ENCODE measurements around the gene FAM227A.

Gene FAM227A

DNA sequence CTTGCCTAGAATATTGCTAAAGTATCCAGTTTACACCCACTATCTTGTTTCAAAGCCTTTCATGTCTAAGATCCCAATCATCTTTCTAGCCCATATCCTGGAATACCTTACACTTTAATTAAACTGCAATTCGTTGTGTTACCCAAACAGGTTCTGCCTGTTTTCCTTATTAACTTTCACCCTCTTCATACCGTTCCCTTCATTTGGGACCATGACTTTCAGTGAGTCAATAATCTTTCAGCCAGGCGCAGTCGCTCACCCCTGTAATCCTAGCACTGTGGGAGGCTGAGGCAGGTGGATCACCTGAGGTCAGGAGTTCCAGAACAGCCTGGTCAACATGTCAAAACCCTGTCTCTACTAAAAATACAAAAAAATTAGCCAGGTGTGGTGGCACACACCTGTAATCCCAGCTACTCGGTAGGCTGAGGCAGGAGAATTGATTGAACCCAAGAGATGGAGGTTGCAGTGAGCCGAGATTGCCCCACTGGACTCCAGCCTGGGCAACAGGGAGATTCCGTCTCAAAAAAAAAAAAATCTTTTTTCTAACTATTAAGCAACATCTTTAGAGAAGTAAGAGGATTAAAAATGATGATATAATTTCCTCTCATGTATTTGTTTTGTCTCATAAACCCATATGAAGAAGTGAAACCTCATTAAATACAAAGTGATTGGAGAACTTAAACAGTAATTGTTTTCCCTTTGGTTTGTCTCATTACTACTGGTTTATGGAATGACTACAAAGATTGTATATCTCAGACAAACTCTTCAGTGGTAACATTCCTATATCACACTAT lies 106.9 kb downstream of the FAM227A start:
- DNase-seq (ENCODE audit: low read depth, low spot score), result no peak
- H3K36me3 ChIP-seq (ENCODE audit: control insufficient read depth, insufficient read depth, low read length), result no peaks in the 10 kb centered on the region
- H3K27ac ChIP-seq (ENCODE audit: low read length), result no peak overlapping the region
- H3K4me3 ChIP-seq (ENCODE audit: low read length), result no peak overlapping the region
- H3K9me3 ChIP-seq (ENCODE audit: control insufficient read depth, insufficient read depth, low read length), result no peaks in the 10 kb centered on the region; the same call in 1 of the 2 replicates
- H3K27me3 ChIP-seq (ENCODE audit: control insufficient read depth, insufficient read depth, low read length), result no peaks in the 10 kb centered on the region
- no CpG with 5 or more reads among the region's 7 CpGs for WGBS (ENCODE audit: insufficient coverage, insufficient read length)
- no peaks in the 10 kb centered on the region for H3K4me1 ChIP-seq (ENCODE audit: control insufficient read depth, insufficient read depth, low read length)

DNA sequence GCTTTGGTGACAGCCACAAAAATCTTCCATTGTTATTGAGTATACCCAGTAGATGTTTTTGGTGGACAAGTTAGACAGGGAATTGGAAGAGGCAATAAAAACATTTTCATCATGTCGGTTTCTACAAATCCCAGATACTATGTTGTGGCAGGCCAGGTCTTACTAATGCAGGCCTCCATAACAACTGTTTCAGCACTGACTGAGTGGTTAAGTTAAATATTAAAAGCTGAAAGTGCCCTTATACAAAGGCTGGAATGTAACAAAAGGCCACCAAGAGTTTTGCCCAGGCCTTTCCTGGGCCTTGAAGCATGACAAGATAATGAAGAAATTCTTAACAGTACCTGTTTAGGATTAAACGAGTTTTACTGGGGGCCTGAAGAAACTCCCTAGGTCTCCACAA lies 115.5 kb downstream of the FAM227A start:
- H3K36me3 ChIP-seq (ENCODE audit: control insufficient read depth, insufficient read depth, low read length), result 0 out of 2 replicates have a peak, but pooled peaks cover 3% of the 10 kb centered on the region
- DNase-seq (ENCODE audit: low read depth, low spot score), result no peak
- H3K4me3 ChIP-seq (ENCODE audit: low read length), result no peak overlapping the region
- no peaks in the 10 kb centered on the region; the same call in 1 of the 2 replicates for H3K9me3 ChIP-seq (ENCODE audit: control insufficient read depth, insufficient read depth, low read length)
- H3K4me1 ChIP-seq (ENCODE audit: control insufficient read depth, insufficient read depth, low read length), result no peaks in the 10 kb centered on the region; the same call in 1 of the 2 replicates
- no peaks in the 10 kb centered on the region for H3K27me3 ChIP-seq (ENCODE audit: control insufficient read depth, insufficient read depth, low read length)
- no CpG with 5 or more reads among the region's 2 CpGs for WGBS (ENCODE audit: insufficient coverage, insufficient read length)
- no peak overlapping the region for H3K27ac ChIP-seq (ENCODE audit: low read length)

DNA sequence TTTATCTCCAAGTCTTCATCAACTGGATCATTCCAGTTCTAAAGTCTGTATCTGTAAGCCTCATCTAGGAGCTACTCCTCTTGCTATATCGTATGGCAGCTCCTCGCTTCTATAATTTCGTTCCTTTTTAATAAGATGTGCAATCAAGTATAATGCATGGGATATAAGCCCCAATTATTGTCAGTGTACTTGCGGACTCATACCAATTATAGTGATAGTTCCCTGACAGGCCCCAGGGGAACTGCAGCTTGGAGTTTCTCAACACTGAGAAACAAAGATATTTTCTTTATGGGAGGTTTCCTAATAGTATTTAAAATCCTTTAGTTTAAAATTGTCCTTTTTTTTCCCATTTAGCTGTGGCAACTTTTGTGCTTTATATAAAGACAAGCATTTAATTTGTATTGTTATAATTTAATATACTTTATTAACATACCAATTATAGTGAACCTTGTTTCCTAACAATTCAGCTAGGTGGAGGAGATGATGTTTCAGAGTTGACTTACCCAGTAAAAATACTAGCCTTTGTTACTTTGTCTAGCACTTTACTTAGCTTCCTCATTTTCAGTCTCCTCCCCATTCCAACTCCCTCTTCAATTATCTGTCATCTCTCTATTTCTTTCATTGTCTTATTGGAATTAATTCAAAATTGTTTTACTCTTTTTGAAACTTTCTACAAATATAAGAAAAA lies 124.8 kb downstream of the FAM227A start:
- DNase-seq (ENCODE audit: low read depth, low spot score), result no peak
- Histone ChIP-seq H3K4me3 (ENCODE audit: low read length) (no peak overlapping the region), H3K27me3 (ENCODE audit: control insufficient read depth, insufficient read depth, low read length) (no peaks in the 10 kb centered on the region), H3K9me3 (ENCODE audit: control insufficient read depth, insufficient read depth, low read length) (no peaks in the 10 kb centered on the region), H3K4me1 (ENCODE audit: control insufficient read depth, insufficient read depth, low read length) (no peaks in the 10 kb centered on the region), H3K36me3 (ENCODE audit: control insufficient read depth, insufficient read depth, low read length) (no peaks in the 10 kb centered on the region), H3K27ac (ENCODE audit: low read length) (no peak overlapping the region)
- WGBS (ENCODE audit: insufficient coverage, insufficient read length), result no CpG with 5 or more reads among the region's 4 CpGs
